Activated CD4-positive, alpha-beta T cell treated with anti-CD3 and anti-CD28 coated beads for 36 hours (primary cell): ENCODE data around the gene CYSTM1. TPM values are rescaled to one million over a fixed set of nuclear protein-coding genes. Genes with fewer than 3 reads are reported as not detected.

Experiments
- ATAC-seq: fragments of 200-7000 bp; cut with Tn5 transposase; one replicate; pipeline ENCODE4 v1.10.0; 2021; ENCODE audit warnings: mild to moderate bottlenecking, moderate library complexity
- CTCF ChIA-PET: fragments of 350-600 bp; sonication (Branson Sonifier 250); formaldehyde crosslinking; loops from one replicate; lab custom pipeline; 2021; ENCODE audit warnings: antibody characterized with exemption; lab: Charles Lee
- POLR2A ChIA-PET: fragments of 350-600 bp; sonication (Branson Sonifier 250); formaldehyde crosslinking; loops from one replicate; lab custom pipeline; 2021; ENCODE audit warnings: antibody characterized with exemption, inconsistent platforms; lab: Charles Lee
- DNase-seq: peaks from one replicate; pipeline ENCODE4 v3.0.0-alpha.2; 2020
- H3K27ac Mint-ChIP-seq: one replicate; pipeline ENCODE4 v1.8.0; 2021; ENCODE audit warnings: mixed read lengths
- H3K27me3 Mint-ChIP-seq: one replicate; pipeline ENCODE4 v1.8.0; 2021; ENCODE audit warnings: mixed read lengths
- H3K36me3 Mint-ChIP-seq: one replicate; pipeline ENCODE4 v1.8.0; 2021; ENCODE audit warnings: low read depth, mixed read lengths
- H3K4me1 Mint-ChIP-seq: one replicate; pipeline ENCODE4 v1.8.0; 2021; ENCODE audit warnings: mixed read lengths
- H3K4me3 Mint-ChIP-seq: one replicate; pipeline ENCODE4 v1.8.0; 2021; ENCODE audit warnings: mild to moderate bottlenecking, moderate library complexity, mixed read lengths
- H3K9me3 Mint-ChIP-seq: one replicate; pipeline ENCODE4 v1.8.0; 2021; ENCODE audit warnings: low read depth, mixed read lengths
- intact Hi-C, 2 experiments: fragments of 100-400 bp; cut with DNase I in 1 of 2; cut with micrococcal nuclease in 1 of 2; formaldehyde crosslinking; loops; one replicate each; pipeline versions ENCODE4 v1.14.2 to v1.15.1; 2022 to 2024; cut with DNase I, micrococcal nuclease
- total RNA-seq, 2 experiments: library from RNA; stranded (reverse); gene quantifications; one replicate each; pipeline ENCODE4 v1.2.3, GENCODE V29; 2021

Gene CYSTM1
- total RNA-seq, 2 experiments from 2014 or later: 15.2 to 18.7 TPM

DNA sequence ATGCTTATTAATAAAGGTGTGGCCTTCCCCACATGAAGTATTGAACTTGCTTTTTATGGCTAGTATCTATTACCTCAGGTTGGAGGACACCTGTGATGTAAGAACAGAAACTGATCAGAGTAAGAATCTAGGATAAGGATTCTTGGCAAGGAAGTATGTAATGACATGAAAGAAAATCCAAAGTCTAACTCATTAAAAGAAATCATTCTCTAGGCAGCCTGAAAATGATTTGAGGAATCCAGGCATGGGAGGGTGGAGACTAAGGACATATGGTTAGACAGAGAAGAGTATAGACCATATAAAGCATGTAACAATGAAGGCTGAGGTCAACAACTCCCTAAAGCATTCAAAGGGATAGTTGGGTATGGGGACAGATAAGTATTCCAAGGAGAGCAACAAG is 95.0 kb downstream of the CYSTM1 start:
- Mint-ChIP-seq H3K4me3 (no peak overlapping the region), H3K36me3 (peaks cover 6% of the 10 kb centered on the region)
- CTCF ChIA-PET: interaction anchor here (0.6 kb wide), 1 partner anchor 1423 kb away, joined by 3 read pairs; no protein-coding TSS in a partner anchor

DNA sequence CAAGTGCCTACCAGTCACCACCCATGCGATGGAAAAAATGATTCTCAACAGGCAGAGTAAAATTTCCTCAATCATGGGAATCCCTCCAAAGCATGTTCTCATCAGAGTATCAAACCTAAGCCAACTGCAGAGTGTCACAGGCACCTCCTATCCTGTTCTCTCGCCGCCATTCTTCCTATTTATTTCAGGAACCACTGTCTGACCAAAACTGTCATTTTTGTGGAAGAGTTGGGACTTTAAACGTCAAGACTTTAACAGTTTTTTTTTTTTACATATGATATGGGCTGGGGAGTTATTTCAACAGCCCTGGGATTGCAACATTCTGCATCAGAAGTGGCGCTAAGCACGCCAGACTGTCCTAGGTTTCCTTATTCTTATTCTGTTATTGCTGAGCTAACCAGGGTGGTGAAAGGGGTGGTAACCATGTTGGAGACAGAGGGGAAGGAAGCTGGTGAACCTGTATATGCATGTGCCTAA is 98.5 kb downstream of the CYSTM1 start:
- H3K4me3 Mint-ChIP-seq: no peak overlapping the region
- H3K4me1 Mint-ChIP-seq: peaks cover 14% of the 10 kb centered on the region
- intact Hi-C loops: no loop called here
- no peaks in the 10 kb centered on the region for H3K27me3 Mint-ChIP-seq
- POLR2A ChIA-PET: interaction anchor here (0.6 kb wide), 1 partner anchor 91 kb away, joined by 3 read pairs; no protein-coding TSS in a partner anchor
- CTCF ChIA-PET: interaction anchor here (1.4 to 1.6 kb wide), 2 partner anchors 90 to 100 kb away, joined by 3 to 4 read pairs; no protein-coding TSS in a partner anchor
- DNase-seq (no peak), ATAC-seq (no peak)
- peaks cover 11% of the 10 kb centered on the region for H3K36me3 Mint-ChIP-seq
- H3K27ac Mint-ChIP-seq: no peak overlapping the region
- H3K9me3 Mint-ChIP-seq: no peaks in the 10 kb centered on the region

More for the DNA sequence above, 95.0 kb downstream of the CYSTM1 start:
- no peak for ATAC-seq
- no peak for DNase-seq
- Mint-ChIP-seq H3K27ac (no peak overlapping the region), H3K27me3 (no peaks in the 10 kb centered on the region), H3K4me1 (peaks cover 36% of the 10 kb centered on the region), H3K9me3 (no peaks in the 10 kb centered on the region)
- POLR2A ChIA-PET: no interaction called here
- intact Hi-C loops: no loop called here

GRCh38 chr5:140275837-140276236 is 100.8 kb downstream of the CYSTM1 start:
- CTCF ChIA-PET: interaction anchor here (0.6 to 2.3 kb wide), 8 partner anchors 8 to 1520 kb away, joined by 3 to 8 read pairs (median 3); partner anchors contain the start of gene PFDN1
- H3K27ac Mint-ChIP-seq: no peak overlapping the region
- no peaks in the 10 kb centered on the region for H3K9me3 Mint-ChIP-seq
- H3K36me3 Mint-ChIP-seq: peaks cover 15% of the 10 kb centered on the region
- peaks cover 18% of the 10 kb centered on the region for H3K4me1 Mint-ChIP-seq
- intact Hi-C loops: no loop called here
- ATAC-seq: no peak
- POLR2A ChIA-PET: interaction anchor here (1.0 kb wide), 1 partner anchor 14 kb away, joined by 3 read pairs; no protein-coding TSS in a partner anchor
- H3K27me3 Mint-ChIP-seq: no peaks in the 10 kb centered on the region
- no peak overlapping the region for H3K4me3 Mint-ChIP-seq
- DNase-seq: no peak

- ChIA-PET POLR2A (no interaction called here), CTCF (interaction anchor here (1.0 kb wide), 1 partner anchor 35 kb away, joined by 3 read pairs; no protein-coding TSS in a partner anchor)
- H3K27ac Mint-ChIP-seq: no peak overlapping the region
- H3K4me3 Mint-ChIP-seq: no peak overlapping the region
- peaks cover 27% of the 10 kb centered on the region for H3K4me1 Mint-ChIP-seq
- no peaks in the 10 kb centered on the region for H3K9me3 Mint-ChIP-seq
- DNase-seq: no peak
- intact Hi-C loops: no loop called here
- no peak for ATAC-seq
- H3K36me3 Mint-ChIP-seq: peaks cover 10% of the 10 kb centered on the region
- no peaks in the 10 kb centered on the region for H3K27me3 Mint-ChIP-seq
These were observed 107.3 kb downstream of the CYSTM1 start for GRCh38 chr5:140282266-140282665.

GRCh38 chr5:140284013-140284412 is 109.0 kb downstream of the CYSTM1 start:
- POLR2A ChIA-PET: no interaction called here
- DNase-seq: no peak
- Mint-ChIP-seq H3K27me3 (no peaks in the 10 kb centered on the region), H3K36me3 (no peaks in the 10 kb centered on the region), H3K9me3 (no peaks in the 10 kb centered on the region), H3K4me3 (no peak overlapping the region), H3K4me1 (peaks cover 25% of the 10 kb centered on the region), H3K27ac (no peak overlapping the region)
- CTCF ChIA-PET: interaction anchor here (1.0 kb wide), 1 partner anchor 68 kb away, joined by 3 read pairs; no protein-coding TSS in a partner anchor
- ATAC-seq: no peak
- intact Hi-C loops: no loop called here

- Mint-ChIP-seq H3K27ac (no peak overlapping the region), H3K27me3 (no peaks in the 10 kb centered on the region), H3K36me3 (no peaks in the 10 kb centered on the region), H3K4me1 (peaks cover 37% of the 10 kb centered on the region), H3K4me3 (no peak overlapping the region), H3K9me3 (no peaks in the 10 kb centered on the region)
- DNase-seq (no peak), ATAC-seq (no peak)
- POLR2A ChIA-PET: no interaction called here
- intact Hi-C loops: no loop called here
- CTCF ChIA-PET: no interaction called here
These were observed 111.4 kb downstream of the CYSTM1 start for GRCh38 chr5:140286424-140286823.

DNA sequence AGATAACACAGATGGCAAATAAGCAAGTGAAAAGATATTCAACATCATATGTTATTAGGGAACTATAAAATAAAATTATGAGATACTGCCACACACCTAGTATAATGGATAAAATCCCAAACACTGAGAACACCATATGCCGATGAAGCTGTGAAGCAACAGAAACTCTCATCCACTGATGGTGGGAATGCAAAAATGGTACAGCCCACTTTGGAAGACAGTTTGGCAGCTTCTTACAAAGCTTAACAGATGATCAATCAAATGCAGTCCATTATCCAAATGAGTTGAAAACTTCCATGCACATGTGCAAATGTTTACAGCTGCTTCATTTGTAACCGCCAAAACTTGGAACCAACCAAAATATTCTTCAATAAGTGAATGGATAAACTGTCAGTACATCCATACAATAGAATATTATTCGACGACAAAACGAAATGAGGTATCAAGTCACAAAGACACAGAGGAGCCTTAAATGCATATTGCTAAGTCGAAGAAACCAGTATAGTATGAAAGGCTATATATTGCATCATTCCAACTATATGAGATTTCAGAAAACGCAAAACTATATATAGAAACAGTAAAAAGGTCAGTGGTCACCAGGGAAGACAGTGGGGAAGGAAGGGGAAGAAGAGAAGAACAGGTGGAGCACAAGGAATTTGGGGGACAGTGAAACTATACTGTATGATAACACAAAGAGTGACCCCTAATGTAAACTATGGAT is 113.0 kb downstream of the CYSTM1 start:
- ATAC-seq (no peak), DNase-seq (no peak)
- Mint-ChIP-seq H3K9me3 (no peaks in the 10 kb centered on the region), H3K27me3 (no peaks in the 10 kb centered on the region), H3K4me1 (peaks cover 41% of the 10 kb centered on the region), H3K4me3 (no peak overlapping the region), H3K36me3 (no peaks in the 10 kb centered on the region), H3K27ac (no peak overlapping the region)
- ChIA-PET POLR2A (no interaction called here), CTCF (no interaction called here)
- intact Hi-C loops: no loop called here

GRCh38 chr5:140292212-140293036 is 117.4 kb downstream of the CYSTM1 start:
- Mint-ChIP-seq H3K9me3 (no peaks in the 10 kb centered on the region), H3K27me3 (no peaks in the 10 kb centered on the region), H3K27ac (no peak overlapping the region), H3K36me3 (peaks cover 8% of the 10 kb centered on the region), H3K4me1 (peaks cover 53% of the 10 kb centered on the region), H3K4me3 (no peak overlapping the region)
- ChIA-PET CTCF (interaction anchor here (0.7 to 1.1 kb wide), 4 partner anchors 19 to 60 kb away, joined by 3 to 4 read pairs (median 3); no protein-coding TSS in a partner anchor), POLR2A (interaction anchor here (0.6 kb wide), 1 partner anchor 522 kb away, joined by 6 read pairs; no protein-coding TSS in a partner anchor)
- intact Hi-C loops: no loop called here
- DNase-seq: no peak
- ATAC-seq: no peak

Other genes with a start within 250 kb of the CYSTM1 start
- gene NRG2, start 131.9 kb upstream of the CYSTM1 start, total RNA-seq: under 1 TPM; 0.11 to 0.14 TPM
- 10 to 100 TPM in 1 of 2 experiments, 1 to 10 TPM in 1; 9.5 to 10.7 TPM for gene PURA, start 61.1 kb upstream of the CYSTM1 start, total RNA-seq
- 1 to 10 TPM; 1.7 to 1.9 TPM for gene IGIP, start 49.3 kb upstream of the CYSTM1 start, total RNA-seq
- 10 to 100 TPM; 52.6 to 63.2 TPM for gene PFDN1, start 127.9 kb downstream of the CYSTM1 start, total RNA-seq
- gene HBEGF, start 171.4 kb downstream of the CYSTM1 start, total RNA-seq: 10 to 100 TPM; 11.8 to 12.5 TPM
- under 1 TPM; 0.21 to 0.73 TPM for gene SLC4A9, start 185.0 kb downstream of the CYSTM1 start, total RNA-seq
- 10 to 100 TPM; 77.1 to 93.5 TPM for gene ANKHD1, start 226.6 kb downstream of the CYSTM1 start, total RNA-seq